DND-41 (cell line): Measurements from ENCODE around the gene DIAPH1.

ENCODE experiments used
- ATAC-seq: fragments of 200-7000 bp; cut with Tn5 transposase; 3 replicates; pipeline ENCODE4 v1.9.1; 2021; ENCODE audit warnings: low read depth; ENCODE audit not compliant: insufficient read depth
- DNase-seq: peaks from one replicate; pipeline ENCODE4 v3.0.0-alpha.2; 2020
- H2AFZ ChIP-seq: 2 replicates; pipeline ENCODE4 v1.6.0; 2012; ENCODE audit warnings: low read depth, low read length
- H3K27ac ChIP-seq: 2 replicates; pipeline ENCODE4 v1.5.1; 2012; ENCODE audit warnings: low read length, inconsistent platforms
- H3K27me3 ChIP-seq: fragments of 200-600 bp; sonication (generic); 2 replicates; pipeline ENCODE4 v1.6.0; 2012; ENCODE audit warnings: low read length, mild to moderate bottlenecking, inconsistent platforms; ENCODE audit not compliant: insufficient read depth, poor library complexity
- H3K36me3 ChIP-seq: 2 replicates; pipeline ENCODE4 v1.5.1; 2012; ENCODE audit warnings: low read length, inconsistent platforms; ENCODE audit not compliant: insufficient read depth
- H3K4me1 ChIP-seq: 2 replicates; pipeline ENCODE4 v1.5.1; 2012; ENCODE audit warnings: mild to moderate bottlenecking, low read length; ENCODE audit not compliant: insufficient read depth
- H3K4me2 ChIP-seq: 2 replicates; pipeline ENCODE4 v1.6.0; 2012; ENCODE audit warnings: mild to moderate bottlenecking, moderate library complexity, low read length, inconsistent platforms; ENCODE audit not compliant: insufficient read depth
- H3K4me3 ChIP-seq, 2 experiments: fragments of 200-600 bp in 1 of 2; shearing (Covaris generic) in 1 of 2; 2 replicates each; pipeline ENCODE4 v1.5.1; 2012 to 2016; ENCODE audit warnings: inconsistent platforms in 2 of 2, low read length in 2 of 2, mild to moderate bottlenecking in 2 of 2, low read depth in 1 of 2, moderate library complexity in 1 of 2
- H3K79me2 ChIP-seq: 2 replicates; pipeline ENCODE4 v1.6.0; 2012; ENCODE audit warnings: low read length, inconsistent platforms; ENCODE audit not compliant: insufficient read depth
- H3K9ac ChIP-seq: 2 replicates; pipeline ENCODE4 v1.6.0; 2012; ENCODE audit warnings: low read depth, mild to moderate bottlenecking, inconsistent platforms, low read length, moderate library complexity
- H3K9me3 ChIP-seq: 2 replicates; pipeline ENCODE4 v1.5.1; 2012; ENCODE audit warnings: low read length, moderate library complexity, mild to moderate bottlenecking, inconsistent platforms; ENCODE audit not compliant: insufficient read depth, severe bottlenecking
- H4K20me1 ChIP-seq: 2 replicates; pipeline ENCODE4 v1.6.0; 2012; ENCODE audit warnings: low read length; ENCODE audit not compliant: insufficient read depth
- EZH2 ChIP-seq: IDR thresholded peaks from 3 replicates; pipeline ENCODE4 v1.6.1; 2012; ENCODE audit warnings: borderline replicate concordance, low read depth, mild to moderate bottlenecking, moderate library complexity, low read length, inconsistent platforms; ENCODE audit not compliant: severe bottlenecking
- TF ChIP-seq, protein P1 (sequence below): IDR thresholded peaks from 2 replicates; pipeline ENCODE4 v1.5.1; 2012; ENCODE audit warnings: borderline replicate concordance, low read length, moderate library complexity, mild to moderate bottlenecking; ENCODE audit not compliant: poor library complexity, severe bottlenecking; ENCODE audit errors: extremely low read depth

Gene DIAPH1

DNA sequence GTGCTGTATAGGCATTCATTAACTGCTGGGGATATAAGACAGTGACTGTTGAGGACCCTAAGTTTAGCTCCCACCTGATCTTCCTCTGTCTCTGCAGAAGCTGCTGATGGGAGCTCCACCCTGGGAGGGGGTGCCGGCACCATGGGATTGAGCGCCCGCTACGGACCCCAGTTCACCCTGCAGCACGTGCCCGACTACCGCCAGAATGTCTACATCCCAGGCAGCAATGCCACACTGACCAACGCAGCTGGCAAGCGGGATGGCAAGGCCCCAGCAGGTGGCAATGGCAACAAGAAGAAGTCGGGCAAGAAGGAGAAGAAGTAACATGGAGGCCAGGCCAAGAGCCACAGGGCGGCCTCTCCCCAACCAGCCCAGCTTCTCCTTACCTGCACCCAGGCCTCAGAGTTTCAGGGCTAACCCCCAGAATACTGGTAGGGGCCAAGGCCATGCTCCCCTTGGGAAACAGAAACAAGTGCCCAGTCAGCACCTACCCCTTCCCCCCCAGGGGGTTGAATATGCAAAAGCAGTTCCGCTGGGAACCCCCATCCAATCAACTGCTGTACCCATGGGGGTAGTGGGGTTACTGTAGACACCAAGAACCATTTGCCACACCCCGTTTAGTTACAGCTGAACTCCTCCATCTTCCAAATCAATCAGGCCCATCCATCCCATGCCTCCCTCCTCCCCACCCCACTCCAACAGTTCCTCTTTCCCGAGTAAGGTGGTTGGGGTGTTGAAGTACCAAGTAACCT is 107.8 kb downstream of the DIAPH1 start:
- H3K27me3 ChIP-seq, result no peaks in the 10 kb centered on the region
- TF ChIP-seq, protein P1, sequence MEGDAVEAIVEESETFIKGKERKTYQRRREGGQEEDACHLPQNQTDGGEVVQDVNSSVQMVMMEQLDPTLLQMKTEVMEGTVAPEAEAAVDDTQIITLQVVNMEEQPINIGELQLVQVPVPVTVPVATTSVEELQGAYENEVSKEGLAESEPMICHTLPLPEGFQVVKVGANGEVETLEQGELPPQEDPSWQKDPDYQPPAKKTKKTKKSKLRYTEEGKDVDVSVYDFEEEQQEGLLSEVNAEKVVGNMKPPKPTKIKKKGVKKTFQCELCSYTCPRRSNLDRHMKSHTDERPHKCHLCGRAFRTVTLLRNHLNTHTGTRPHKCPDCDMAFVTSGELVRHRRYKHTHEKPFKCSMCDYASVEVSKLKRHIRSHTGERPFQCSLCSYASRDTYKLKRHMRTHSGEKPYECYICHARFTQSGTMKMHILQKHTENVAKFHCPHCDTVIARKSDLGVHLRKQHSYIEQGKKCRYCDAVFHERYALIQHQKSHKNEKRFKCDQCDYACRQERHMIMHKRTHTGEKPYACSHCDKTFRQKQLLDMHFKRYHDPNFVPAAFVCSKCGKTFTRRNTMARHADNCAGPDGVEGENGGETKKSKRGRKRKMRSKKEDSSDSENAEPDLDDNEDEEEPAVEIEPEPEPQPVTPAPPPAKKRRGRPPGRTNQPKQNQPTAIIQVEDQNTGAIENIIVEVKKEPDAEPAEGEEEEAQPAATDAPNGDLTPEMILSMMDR, result no peak
- TF ChIP-seq EZH2, result no peak
- H3K4me1 ChIP-seq, result no peaks in the 10 kb centered on the region
- H2AFZ ChIP-seq, result no peak overlapping the region
- ATAC-seq, result no peak
- no peak overlapping the region for H3K9ac ChIP-seq
- no peaks in the 10 kb centered on the region for H3K79me2 ChIP-seq
- peaks cover 36% of the 10 kb centered on the region for H3K36me3 ChIP-seq
- no peak for DNase-seq
- H3K4me2 ChIP-seq, result no peak overlapping the region
- peaks cover 1% of the 10 kb centered on the region; the same call in 1 of the 2 replicates for H4K20me1 ChIP-seq
- H3K9me3 ChIP-seq, result no peaks in the 10 kb centered on the region
- no peak overlapping the region for H3K27ac ChIP-seq
- no peak overlapping the region for H3K4me3 ChIP-seq

DNA sequence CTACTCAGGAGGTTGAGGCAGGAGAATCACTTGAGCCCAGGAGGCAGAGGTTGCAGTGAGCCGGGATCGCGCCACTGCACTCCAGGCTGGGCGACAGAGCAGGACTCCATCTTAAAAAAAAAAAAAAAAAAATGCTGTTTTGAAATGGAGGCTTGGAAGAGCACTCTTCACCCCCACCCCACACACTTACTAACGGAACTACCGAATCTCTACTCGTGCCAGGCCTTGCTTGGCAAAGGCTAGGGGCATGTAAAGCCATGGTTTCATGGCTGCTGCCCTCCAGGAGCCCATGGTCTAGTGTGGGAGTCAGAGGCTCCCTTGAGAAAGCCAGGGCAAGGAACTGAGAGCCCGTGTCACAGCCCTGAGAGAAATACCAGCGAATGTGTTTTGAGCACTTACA is 108.6 kb downstream of the DIAPH1 start:
- H3K4me1 ChIP-seq, result no peaks in the 10 kb centered on the region
- H3K36me3 ChIP-seq, result peaks cover 28% of the 10 kb centered on the region
- H4K20me1 ChIP-seq, result no peaks in the 10 kb centered on the region
- no peak for DNase-seq
- H3K27ac ChIP-seq, result no peak overlapping the region
- H2AFZ ChIP-seq, result no peak overlapping the region
- no peaks in the 10 kb centered on the region for H3K27me3 ChIP-seq
- no peak overlapping the region for H3K4me3 ChIP-seq
- no peak overlapping the region for H3K9ac ChIP-seq
- no peaks in the 10 kb centered on the region for H3K79me2 ChIP-seq
- no peak for TF ChIP-seq EZH2
- TF ChIP-seq, protein P1, result no peak
- H3K9me3 ChIP-seq, result no peaks in the 10 kb centered on the region
- H3K4me2 ChIP-seq, result no peak overlapping the region
- no peak for ATAC-seq

DNA sequence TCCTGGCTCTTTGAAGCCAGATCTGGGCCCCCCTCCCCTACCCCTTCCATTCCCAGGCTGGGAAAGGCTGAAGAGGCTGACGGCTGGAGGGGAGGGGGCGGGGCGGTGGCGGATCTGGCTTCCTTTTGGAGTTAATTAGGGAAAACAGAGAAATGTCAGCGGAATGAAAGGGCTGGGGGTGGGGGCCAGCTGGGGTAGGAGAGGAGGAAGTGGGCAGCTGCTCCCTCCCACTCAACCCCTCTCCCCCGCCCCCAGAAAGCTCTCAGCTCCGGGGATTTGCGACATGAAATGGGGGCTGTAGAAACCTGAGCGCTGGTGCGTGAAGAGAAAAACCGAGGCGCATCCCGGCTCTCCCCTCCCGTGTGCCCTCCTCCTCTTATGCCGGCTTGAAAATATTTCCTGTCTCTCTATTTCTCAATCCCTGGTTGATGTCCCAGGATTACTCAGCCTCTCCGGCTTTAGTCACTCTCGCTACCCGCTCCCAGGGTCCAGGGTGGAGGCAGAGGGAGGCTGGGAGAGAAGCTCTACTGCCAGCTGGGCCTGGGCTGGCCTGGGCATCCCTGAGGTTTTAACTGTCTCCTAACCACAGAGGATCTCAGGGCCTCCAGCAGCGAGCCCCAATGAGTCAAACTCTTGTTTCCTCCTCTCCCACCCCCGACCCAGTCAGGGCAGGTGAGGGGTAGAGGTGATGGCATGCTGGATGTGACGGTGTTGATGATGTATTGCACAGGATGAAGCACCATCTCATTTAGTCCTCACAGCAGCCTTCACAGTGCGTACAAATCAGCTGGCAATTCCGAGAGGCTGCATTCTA is 109.8 kb downstream of the DIAPH1 start:
- H3K9me3 ChIP-seq, result no peaks in the 10 kb centered on the region
- ATAC-seq (peak; percentile 38), DNase-seq (peak; percentile 23)
- H3K4me3 ChIP-seq, result no peak overlapping the region
- H4K20me1 ChIP-seq, result no peaks in the 10 kb centered on the region
- no peaks in the 10 kb centered on the region for H3K79me2 ChIP-seq
- no peak overlapping the region for H3K9ac ChIP-seq
- no peaks in the 10 kb centered on the region for H3K4me1 ChIP-seq
- H3K36me3 ChIP-seq, result peaks cover 16% of the 10 kb centered on the region
- no peak overlapping the region for H3K4me2 ChIP-seq
- H3K27me3 ChIP-seq, result no peaks in the 10 kb centered on the region
- no peak for TF ChIP-seq EZH2
- TF ChIP-seq, protein P1, result no peak
- no peak overlapping the region for H3K27ac ChIP-seq
- no peak overlapping the region for H2AFZ ChIP-seq
